Ascending aorta (tissue), 2 donors: ENCODE measurements around the gene MITF. TPM values are rescaled to one million over a fixed set of nuclear protein-coding genes. Genes with fewer than 3 reads are reported as not detected.
A peak's percentile ranks its signal among the peaks of the same experiment; 100 is the strongest.

Source experiments
- DNase-seq, 2 donors: peaks; one replicate each; pipeline ENCODE4 v3.0.0-alpha.2; 2019; ENCODE audit warnings: low spot score in 2 of 2
- H3K27ac ChIP-seq, 2 donors: fragments of 200-600 bp; sonication (generic); one replicate each; pipeline ENCODE4 v1.5.1; 2016 to 2017; ENCODE audit warnings: mild to moderate bottlenecking in 1 of 2
- H3K27me3 ChIP-seq: fragments of 200-600 bp; sonication (generic); one replicate; pipeline ENCODE4 v1.5.1; 2017
- H3K36me3 ChIP-seq, 2 donors: fragments of 200-600 bp; sonication (generic); one replicate each; pipeline ENCODE4 v1.5.1; 2016
- H3K4me1 ChIP-seq, 2 donors: fragments of 200-600 bp; sonication (generic); one replicate each; pipeline ENCODE4 v1.5.1; 2016 to 2017; ENCODE audit warnings: mild to moderate bottlenecking in 1 of 2
- H3K4me3 ChIP-seq, 2 donors: fragments of 200-600 bp; sonication (generic); one replicate each; pipeline ENCODE4 v1.5.1; 2016 to 2017; ENCODE audit warnings: mild to moderate bottlenecking in 1 of 2
- H3K9me3 ChIP-seq, 2 donors: fragments of 200-600 bp; sonication (generic); one replicate each; pipeline ENCODE4 v1.5.1; 2016
- CTCF ChIP-seq, 3 experiments: fragments of 200-600 bp in 2 of 3; fragments of 450-650 bp in 1 of 3; sonication (generic) in 2 of 3; IDR thresholded peaks; one replicate each; pipeline ENCODE4 v1.5.1; 2016 to 2019; ENCODE audit warnings: antibody characterized with exemption in 3 of 3, mild to moderate bottlenecking in 1 of 3, moderate library complexity in 1 of 3
- intact Hi-C: fragments of 100-400 bp; cut with DNase I; formaldehyde crosslinking; loops from one replicate; pipeline ENCODE4 v1.15.1; 2023
- total RNA-seq: library from RNA; depleted of rRNA; stranded (reverse); fragments of >200 nt; gene quantifications from one replicate; pipeline ENCODE4 v1.1.0, GENCODE V29; 2016

MITF gene
- total RNA-seq, 1 donor from 2014 or later: 27.4 TPM

GRCh38 chr3:69772152-69772867 is 33.0 kb downstream of the MITF start:
- H3K9me3 ChIP-seq: no peaks in the 10 kb centered on the region
- TF ChIP-seq CTCF (IDR thresholded peaks at IDR 0.05): no peak
- H3K36me3 ChIP-seq: no peaks in the 10 kb centered on the region
- H3K27ac ChIP-seq: no peak overlapping the region
- DNase-seq: no peak
- peaks cover 0 to 10% of the 10 kb centered on the region in 2 donors for H3K4me1 ChIP-seq
- intact Hi-C loops: no loop called here
- H3K4me3 ChIP-seq: no peak overlapping the region
- no peaks in the 10 kb centered on the region for H3K27me3 ChIP-seq

GRCh38 chr3:69774029-69774428 is 34.8 kb downstream of the MITF start:
- Histone ChIP-seq H3K27me3 (no peaks in the 10 kb centered on the region), H3K9me3 (no peaks in the 10 kb centered on the region), H3K4me3 (no peak overlapping the region), H3K27ac (no peak overlapping the region), H3K36me3 (no peaks in the 10 kb centered on the region), H3K4me1 (peaks cover 0 to 10% of the 10 kb centered on the region in 2 donors)
- no peak for TF ChIP-seq CTCF (IDR thresholded peaks at IDR 0.05)
- peak in 1 of 2 donors; percentile 85 for DNase-seq
- intact Hi-C loops: no loop called here

GRCh38 chr3:69775751-69776150 is 36.5 kb downstream of the MITF start:
- Histone ChIP-seq H3K27ac (no peak overlapping the region), H3K36me3 (no peaks in the 10 kb centered on the region), H3K4me1 (peaks cover 0 to 3% of the 10 kb centered on the region in 2 donors), H3K27me3 (no peaks in the 10 kb centered on the region), H3K9me3 (no peaks in the 10 kb centered on the region), H3K4me3 (no peak overlapping the region)
- intact Hi-C loops: no loop called here
- DNase-seq: no peak
- no peak for TF ChIP-seq CTCF (IDR thresholded peaks at IDR 0.05)

GRCh38 chr3:69776289-69776688 is 37.0 kb downstream of the MITF start:
- intact Hi-C loops: no loop called here
- Histone ChIP-seq H3K27me3 (no peaks in the 10 kb centered on the region), H3K9me3 (no peaks in the 10 kb centered on the region), H3K36me3 (no peaks in the 10 kb centered on the region), H3K4me1 (peaks cover 0 to 3% of the 10 kb centered on the region in 2 donors), H3K4me3 (no peak overlapping the region), H3K27ac (no peak overlapping the region)
- no peak for TF ChIP-seq CTCF (IDR thresholded peaks at IDR 0.05)
- no peak for DNase-seq

GRCh38 chr3:69776920-69777581 is 37.8 kb downstream of the MITF start:
- Histone ChIP-seq H3K9me3 (no peaks in the 10 kb centered on the region), H3K27ac (no peak overlapping the region), H3K27me3 (no peaks in the 10 kb centered on the region), H3K4me1 (peaks cover 0 to 3% of the 10 kb centered on the region in 2 donors), H3K4me3 (no peak overlapping the region), H3K36me3 (no peaks in the 10 kb centered on the region)
- DNase-seq: no peak
- intact Hi-C loops: no loop called here
- no peak for TF ChIP-seq CTCF (IDR thresholded peaks at IDR 0.05)
